ENCODE measurements around the gene PGR. TPM values are rescaled to one million over a fixed set of nuclear protein-coding genes. Genes with fewer than 3 reads are reported as not detected.

The PGR gene
- total RNA-seq, 6 experiments from 2014 or later, result 0.11 to 0.74 (median 0.28) TPM

DNA sequence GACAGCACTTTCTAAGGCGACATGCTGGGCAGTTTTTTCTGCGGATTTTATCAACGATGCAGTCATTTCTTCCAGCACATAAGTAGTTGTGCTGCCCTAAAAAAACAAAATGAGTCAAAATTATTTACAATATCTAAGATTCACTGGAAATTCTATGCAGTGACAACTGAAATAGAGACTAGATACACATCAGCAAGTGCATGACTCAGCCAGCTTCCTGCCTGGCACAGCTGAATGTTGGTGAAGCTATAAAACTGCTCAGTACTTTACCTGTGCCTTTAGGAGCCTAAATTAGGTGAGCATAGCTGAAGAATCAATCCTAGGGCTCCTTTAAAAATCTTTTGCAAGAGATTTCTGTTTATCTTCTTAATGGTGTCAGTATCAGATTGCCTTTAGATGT lies 37.8 kb downstream of the PGR start:
- 74% methylated on average over 3 of the region's 3 CpGs for WGBS (ENCODE audit: insufficient coverage, low coverage, low lambda C conversion rate, missing lambda C conversion rate)
- no peaks in the 10 kb centered on the region for H3K9me3 ChIP-seq
- H3K36me3 ChIP-seq, result no peaks in the 10 kb centered on the region
- H3K4me3 ChIP-seq, result no peak overlapping the region
- intact Hi-C loops (cut with DNase I), result no loop called here
- ATAC-seq (no peak), DNase-seq (no peak)
- TF ChIP-seq, protein P1, sequence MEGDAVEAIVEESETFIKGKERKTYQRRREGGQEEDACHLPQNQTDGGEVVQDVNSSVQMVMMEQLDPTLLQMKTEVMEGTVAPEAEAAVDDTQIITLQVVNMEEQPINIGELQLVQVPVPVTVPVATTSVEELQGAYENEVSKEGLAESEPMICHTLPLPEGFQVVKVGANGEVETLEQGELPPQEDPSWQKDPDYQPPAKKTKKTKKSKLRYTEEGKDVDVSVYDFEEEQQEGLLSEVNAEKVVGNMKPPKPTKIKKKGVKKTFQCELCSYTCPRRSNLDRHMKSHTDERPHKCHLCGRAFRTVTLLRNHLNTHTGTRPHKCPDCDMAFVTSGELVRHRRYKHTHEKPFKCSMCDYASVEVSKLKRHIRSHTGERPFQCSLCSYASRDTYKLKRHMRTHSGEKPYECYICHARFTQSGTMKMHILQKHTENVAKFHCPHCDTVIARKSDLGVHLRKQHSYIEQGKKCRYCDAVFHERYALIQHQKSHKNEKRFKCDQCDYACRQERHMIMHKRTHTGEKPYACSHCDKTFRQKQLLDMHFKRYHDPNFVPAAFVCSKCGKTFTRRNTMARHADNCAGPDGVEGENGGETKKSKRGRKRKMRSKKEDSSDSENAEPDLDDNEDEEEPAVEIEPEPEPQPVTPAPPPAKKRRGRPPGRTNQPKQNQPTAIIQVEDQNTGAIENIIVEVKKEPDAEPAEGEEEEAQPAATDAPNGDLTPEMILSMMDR (IDR thresholded peaks at IDR 0.05), result no peak
- TF ChIP-seq POLR2A (IDR thresholded peaks at IDR 0.05), result no peak
- H3K27ac ChIP-seq, result no peak overlapping the region
- H3K4me1 ChIP-seq, result no peaks in the 10 kb centered on the region
- no peaks in the 10 kb centered on the region for H3K27me3 ChIP-seq

DNA sequence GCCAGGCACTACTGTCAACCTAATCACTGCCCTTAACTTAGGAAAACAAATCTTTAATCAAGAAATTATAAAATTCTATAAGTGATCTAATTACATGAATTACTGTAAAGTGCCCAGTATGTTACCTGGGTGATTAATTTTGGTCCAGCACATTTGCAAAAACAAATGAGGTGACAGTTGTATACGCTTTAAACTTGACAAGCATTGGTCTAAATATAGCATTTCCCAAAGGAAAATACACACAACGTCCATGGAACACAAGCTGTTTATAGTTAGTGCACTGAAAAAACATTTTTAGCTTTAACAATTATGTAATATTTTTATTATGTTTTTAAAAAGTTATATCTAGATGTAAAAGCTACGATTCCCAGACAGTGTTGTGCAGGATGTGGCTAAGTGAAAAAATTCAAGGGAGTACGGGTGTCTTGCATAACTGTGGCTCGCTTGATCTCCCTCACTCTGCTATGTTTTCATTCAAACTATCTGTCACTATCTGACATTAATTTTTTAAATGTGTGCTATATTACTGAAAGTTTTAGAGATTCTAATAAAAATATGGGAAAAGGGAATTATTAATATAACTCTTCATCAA lies 38.8 kb downstream of the PGR start:
- TF ChIP-seq, protein P1 (IDR thresholded peaks at IDR 0.05), result no peak
- TF ChIP-seq POLR2A (IDR thresholded peaks at IDR 0.05), result no peak
- intact Hi-C loops (cut with DNase I), result no loop called here
- Histone ChIP-seq H3K9me3 (no peaks in the 10 kb centered on the region), H3K4me3 (no peak overlapping the region), H3K27me3 (no peaks in the 10 kb centered on the region), H3K4me1 (no peaks in the 10 kb centered on the region), H3K36me3 (no peaks in the 10 kb centered on the region), H3K27ac (no peak overlapping the region)
- ATAC-seq (no peak), DNase-seq (no peak)
- 33% methylated on average over 5 of the region's 5 CpGs for WGBS (ENCODE audit: insufficient coverage, low coverage, low lambda C conversion rate, missing lambda C conversion rate)

DNA sequence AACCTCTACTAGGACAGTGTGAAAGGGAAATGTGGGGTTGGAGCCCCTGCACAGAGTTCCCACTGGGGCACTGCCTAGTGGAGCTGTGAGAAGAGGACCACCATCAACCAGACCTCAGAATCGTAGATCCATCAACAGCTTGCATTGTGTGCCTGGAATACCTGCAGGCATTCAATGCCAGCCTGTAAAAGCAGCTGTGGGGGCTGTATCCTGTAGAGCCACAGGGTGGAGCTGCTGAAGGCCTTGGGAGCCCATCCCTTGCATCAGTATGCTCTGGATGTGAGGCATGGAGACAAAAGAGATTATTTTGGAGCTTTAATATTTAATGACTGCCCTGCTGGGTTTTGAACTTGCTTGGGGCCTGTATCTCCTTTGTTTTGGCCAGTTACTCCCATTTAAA lies 46.3 kb downstream of the PGR start:
- DNase-seq (no peak), ATAC-seq (no peak)
- no peaks in the 10 kb centered on the region for H3K27me3 ChIP-seq
- H3K27ac ChIP-seq, result no peak overlapping the region
- no peaks in the 10 kb centered on the region for H3K4me1 ChIP-seq
- no peaks in the 10 kb centered on the region for H3K9me3 ChIP-seq
- no peak for TF ChIP-seq POLR2A (IDR thresholded peaks at IDR 0.05)
- TF ChIP-seq, protein P1 (IDR thresholded peaks at IDR 0.05), result no peak
- WGBS (ENCODE audit: insufficient coverage, low coverage, low lambda C conversion rate, missing lambda C conversion rate), result no CpG with 5 or more reads among the region's 1 CpG
- H3K36me3 ChIP-seq, result no peaks in the 10 kb centered on the region
- intact Hi-C loops (cut with DNase I), result no loop called here
- no peak overlapping the region for H3K4me3 ChIP-seq

DNA sequence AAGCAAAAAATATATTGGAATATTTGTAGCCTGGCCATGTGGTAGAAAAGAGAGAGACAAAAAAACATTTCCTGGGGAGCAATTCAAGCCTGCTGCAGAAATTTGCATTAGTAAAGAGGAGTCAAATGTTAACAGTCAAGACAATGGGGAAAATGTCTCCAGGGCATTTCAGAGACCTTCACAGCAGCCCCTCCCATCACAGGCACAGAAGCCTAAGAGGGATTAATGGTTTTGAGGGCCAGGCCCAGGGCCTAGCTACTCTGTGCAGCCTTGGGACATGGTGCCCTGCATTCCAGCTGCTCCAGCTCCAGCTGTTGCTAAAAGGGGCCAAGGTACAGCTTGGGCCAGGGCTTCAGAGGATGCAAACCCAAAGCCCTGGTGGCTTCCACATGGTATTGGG lies 46.8 kb downstream of the PGR start:
- no peak overlapping the region for H3K4me3 ChIP-seq
- TF ChIP-seq, protein P1 (IDR thresholded peaks at IDR 0.05), result no peak
- no peak for TF ChIP-seq POLR2A (IDR thresholded peaks at IDR 0.05)
- intact Hi-C loops (cut with DNase I), result no loop called here
- H3K27me3 ChIP-seq, result no peaks in the 10 kb centered on the region
- ATAC-seq (no peak), DNase-seq (no peak)
- H3K27ac ChIP-seq, result no peak overlapping the region
- H3K36me3 ChIP-seq, result no peaks in the 10 kb centered on the region
- H3K9me3 ChIP-seq, result no peaks in the 10 kb centered on the region
- H3K4me1 ChIP-seq, result no peaks in the 10 kb centered on the region

DNA sequence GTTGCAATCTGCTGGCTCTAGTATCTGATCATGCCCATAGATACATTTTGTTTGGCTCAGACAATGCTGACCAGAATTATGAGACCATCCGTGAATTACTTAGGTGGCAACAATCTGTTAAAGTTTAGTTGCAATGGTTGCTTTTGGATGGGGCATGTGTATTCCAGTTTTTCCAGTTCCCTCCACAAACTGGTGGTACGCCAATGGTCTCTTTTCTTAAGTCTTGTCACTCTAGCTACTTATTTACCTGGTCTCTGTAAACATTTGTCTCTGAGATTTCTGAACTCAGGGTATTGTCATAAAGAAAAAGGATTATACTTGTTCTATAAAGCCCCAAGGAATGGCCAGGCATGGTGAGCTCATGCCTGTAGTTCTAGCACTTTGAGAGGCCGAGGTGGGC lies 65.9 kb downstream of the PGR start:
- intact Hi-C loops (cut with DNase I), result no loop called here
- Histone ChIP-seq H3K27ac (no peak overlapping the region), H3K4me3 (no peak overlapping the region), H3K4me1 (no peaks in the 10 kb centered on the region), H3K9me3 (no peaks in the 10 kb centered on the region), H3K27me3 (no peaks in the 10 kb centered on the region), H3K36me3 (no peaks in the 10 kb centered on the region)
- no peak for ATAC-seq
- WGBS (ENCODE audit: insufficient coverage, low coverage, low lambda C conversion rate, missing lambda C conversion rate), result 41% methylated on average over 2 of the region's 3 CpGs
- TF ChIP-seq, protein P1 (IDR thresholded peaks at IDR 0.05), result no peak
- TF ChIP-seq POLR2A (IDR thresholded peaks at IDR 0.05), result no peak
- no peak for DNase-seq
